ENCODE measurements around the gene LETM1. TPM values are rescaled to one million over a fixed set of nuclear protein-coding genes. Genes with fewer than 3 reads are reported as not detected.

Gene LETM1
- total and polyA plus RNA-seq, 2 of the 13 experiments (the other 11 are each of a cell fraction or from before 2014, with no cell fraction given) = 9.7 to 41.6 TPM

GRCh38 chr4:1770791-1771231 lies 85.1 kb downstream of the LETM1 start (continued):
- TF ChIP-seq CENPX (CRISPR knock-in tag; IDR thresholded peaks at IDR 0.05) (no peak), WIZ (CRISPR knock-in tag; IDR thresholded peaks at IDR 0.05) (no peak), ZC3H4 (CRISPR knock-in tag; IDR thresholded peaks at IDR 0.05; ENCODE audit: borderline replicate concordance) (no peak), ZNF841 (CRISPR knock-in tag; IDR thresholded peaks at IDR 0.05; ENCODE audit: borderline replicate concordance) (no peak), MNT (IDR thresholded peaks at IDR 0.05) (no peak), SUZ12 (IDR thresholded peaks at IDR 0.05; ENCODE audit: low read depth, low read length) (no peak), ZZZ3 (CRISPR knock-in tag; IDR thresholded peaks at IDR 0.05; ENCODE audit: borderline replicate concordance) (no peak), ZNF543 (CRISPR knock-in tag; IDR thresholded peaks at IDR 0.05) (no peak), HNRNPLL (IDR thresholded peaks at IDR 0.05; ENCODE audit: low read depth, low read length, poor library complexity, severe bottlenecking) (no peak), ZNF317 (CRISPR knock-in tag; IDR thresholded peaks at IDR 0.05) (no peak), ZNF781 (CRISPR knock-in tag; IDR thresholded peaks at IDR 0.05; ENCODE audit: borderline replicate concordance, not compliant biosample characterization) (no peak), ZBTB21 (CRISPR knock-in tag; IDR thresholded peaks at IDR 0.05) (no peak)
- TF ChIP-seq, protein P1, sequence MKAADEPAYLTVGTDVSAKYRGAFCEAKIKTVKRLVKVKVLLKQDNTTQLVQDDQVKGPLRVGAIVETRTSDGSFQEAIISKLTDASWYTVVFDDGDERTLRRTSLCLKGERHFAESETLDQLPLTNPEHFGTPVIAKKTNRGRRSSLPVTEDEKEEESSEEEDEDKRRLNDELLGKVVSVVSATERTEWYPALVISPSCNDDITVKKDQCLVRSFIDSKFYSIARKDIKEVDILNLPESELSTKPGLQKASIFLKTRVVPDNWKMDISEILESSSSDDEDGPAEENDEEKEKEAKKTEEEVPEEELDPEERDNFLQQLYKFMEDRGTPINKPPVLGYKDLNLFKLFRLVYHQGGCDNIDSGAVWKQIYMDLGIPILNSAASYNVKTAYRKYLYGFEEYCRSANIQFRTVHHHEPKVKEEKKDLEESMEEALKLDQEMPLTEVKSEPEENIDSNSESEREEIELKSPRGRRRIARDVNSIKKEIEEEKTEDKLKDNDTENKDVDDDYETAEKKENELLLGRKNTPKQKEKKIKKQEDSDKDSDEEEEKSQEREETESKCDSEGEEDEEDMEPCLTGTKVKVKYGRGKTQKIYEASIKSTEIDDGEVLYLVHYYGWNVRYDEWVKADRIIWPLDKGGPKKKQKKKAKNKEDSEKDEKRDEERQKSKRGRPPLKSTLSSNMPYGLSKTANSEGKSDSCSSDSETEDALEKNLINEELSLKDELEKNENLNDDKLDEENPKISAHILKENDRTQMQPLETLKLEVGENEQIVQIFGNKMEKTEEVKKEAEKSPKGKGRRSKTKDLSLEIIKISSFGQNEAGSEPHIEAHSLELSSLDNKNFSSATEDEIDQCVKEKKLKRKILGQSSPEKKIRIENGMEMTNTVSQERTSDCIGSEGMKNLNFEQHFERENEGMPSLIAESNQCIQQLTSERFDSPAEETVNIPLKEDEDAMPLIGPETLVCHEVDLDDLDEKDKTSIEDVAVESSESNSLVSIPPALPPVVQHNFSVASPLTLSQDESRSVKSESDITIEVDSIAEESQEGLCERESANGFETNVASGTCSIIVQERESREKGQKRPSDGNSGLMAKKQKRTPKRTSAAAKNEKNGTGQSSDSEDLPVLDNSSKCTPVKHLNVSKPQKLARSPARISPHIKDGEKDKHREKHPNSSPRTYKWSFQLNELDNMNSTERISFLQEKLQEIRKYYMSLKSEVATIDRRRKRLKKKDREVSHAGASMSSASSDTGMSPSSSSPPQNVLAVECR (CRISPR knock-in tag; IDR thresholded peaks at IDR 0.05; ENCODE audit: borderline replicate concordance) = peak; percentile 48; the same call in 1 of the 2 replicates
- TF ChIP-seq, protein P2, sequence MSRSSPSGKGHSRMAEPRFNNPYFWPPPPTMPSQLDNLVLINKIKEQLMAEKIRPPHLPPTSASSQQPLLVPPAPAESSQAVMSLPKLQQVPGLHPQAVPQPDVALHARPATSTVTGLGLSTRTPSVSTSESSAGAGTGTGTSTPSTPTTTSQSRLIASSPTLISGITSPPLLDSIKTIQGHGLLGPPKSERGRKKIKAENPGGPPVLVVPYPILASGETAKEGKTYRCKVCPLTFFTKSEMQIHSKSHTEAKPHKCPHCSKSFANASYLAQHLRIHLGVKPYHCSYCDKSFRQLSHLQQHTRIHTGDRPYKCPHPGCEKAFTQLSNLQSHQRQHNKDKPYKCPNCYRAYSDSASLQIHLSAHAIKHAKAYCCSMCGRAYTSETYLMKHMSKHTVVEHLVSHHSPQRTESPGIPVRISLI (CRISPR knock-in tag; IDR thresholded peaks at IDR 0.05; ENCODE audit: borderline replicate concordance) = no peak
- TF ChIP-seq, protein P3, sequence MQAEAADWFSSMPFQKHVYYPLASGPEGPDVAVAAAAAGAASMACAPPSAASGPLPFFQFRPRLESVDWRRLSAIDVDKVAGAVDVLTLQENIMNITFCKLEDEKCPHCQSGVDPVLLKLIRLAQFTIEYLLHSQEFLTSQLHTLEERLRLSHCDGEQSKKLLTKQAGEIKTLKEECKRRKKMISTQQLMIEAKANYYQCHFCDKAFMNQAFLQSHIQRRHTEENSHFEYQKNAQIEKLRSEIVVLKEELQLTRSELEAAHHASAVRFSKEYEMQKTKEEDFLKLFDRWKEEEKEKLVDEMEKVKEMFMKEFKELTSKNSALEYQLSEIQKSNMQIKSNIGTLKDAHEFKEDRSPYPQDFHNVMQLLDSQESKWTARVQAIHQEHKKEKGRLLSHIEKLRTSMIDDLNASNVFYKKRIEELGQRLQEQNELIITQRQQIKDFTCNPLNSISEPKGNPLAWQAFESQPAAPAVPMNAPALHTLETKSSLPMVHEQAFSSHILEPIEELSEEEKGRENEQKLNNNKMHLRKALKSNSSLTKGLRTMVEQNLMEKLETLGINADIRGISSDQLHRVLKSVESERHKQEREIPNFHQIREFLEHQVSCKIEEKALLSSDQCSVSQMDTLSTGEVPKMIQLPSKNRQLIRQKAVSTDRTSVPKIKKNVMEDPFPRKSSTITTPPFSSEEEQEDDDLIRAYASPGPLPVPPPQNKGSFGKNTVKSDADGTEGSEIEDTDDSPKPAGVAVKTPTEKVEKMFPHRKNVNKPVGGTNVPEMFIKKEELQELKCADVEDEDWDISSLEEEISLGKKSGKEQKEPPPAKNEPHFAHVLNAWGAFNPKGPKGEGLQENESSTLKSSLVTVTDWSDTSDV (CRISPR knock-in tag; IDR thresholded peaks at IDR 0.05) = 0 out of 2 replicates have a peak, but pooled peaks have one; percentile 10
- TF ChIP-seq, protein P4, sequence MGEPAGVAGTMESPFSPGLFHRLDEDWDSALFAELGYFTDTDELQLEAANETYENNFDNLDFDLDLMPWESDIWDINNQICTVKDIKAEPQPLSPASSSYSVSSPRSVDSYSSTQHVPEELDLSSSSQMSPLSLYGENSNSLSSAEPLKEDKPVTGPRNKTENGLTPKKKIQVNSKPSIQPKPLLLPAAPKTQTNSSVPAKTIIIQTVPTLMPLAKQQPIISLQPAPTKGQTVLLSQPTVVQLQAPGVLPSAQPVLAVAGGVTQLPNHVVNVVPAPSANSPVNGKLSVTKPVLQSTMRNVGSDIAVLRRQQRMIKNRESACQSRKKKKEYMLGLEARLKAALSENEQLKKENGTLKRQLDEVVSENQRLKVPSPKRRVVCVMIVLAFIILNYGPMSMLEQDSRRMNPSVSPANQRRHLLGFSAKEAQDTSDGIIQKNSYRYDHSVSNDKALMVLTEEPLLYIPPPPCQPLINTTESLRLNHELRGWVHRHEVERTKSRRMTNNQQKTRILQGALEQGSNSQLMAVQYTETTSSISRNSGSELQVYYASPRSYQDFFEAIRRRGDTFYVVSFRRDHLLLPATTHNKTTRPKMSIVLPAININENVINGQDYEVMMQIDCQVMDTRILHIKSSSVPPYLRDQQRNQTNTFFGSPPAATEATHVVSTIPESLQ (CRISPR knock-in tag; conservative IDR thresholded peaks at IDR 0.05) = no peak
